H9 (cell line): ENCODE measurements around the gene PDE4C. TPM values are rescaled to one million over a fixed set of nuclear protein-coding genes. Genes with fewer than 3 reads are reported as not detected.

Experiments used
- DNase-seq: peaks from one replicate; pipeline ENCODE4 v3.0.0-alpha.2; 2017
- H2AFZ ChIP-seq: one replicate; pipeline ENCODE4 v1.6.1; 2013; ENCODE audit warnings: mild to moderate bottlenecking, low read length, control low read depth, moderate library complexity
- H2AK5ac ChIP-seq: 2 replicates; pipeline ENCODE4 v1.6.1; 2013; ENCODE audit warnings: low read length, control low read depth, mixed read lengths; ENCODE audit not compliant: insufficient read length
- H2BK120ac ChIP-seq: one replicate; pipeline ENCODE4 v1.6.1; 2013; ENCODE audit warnings: low read depth, mild to moderate bottlenecking, low read length, control low read depth, inconsistent platforms; ENCODE audit not compliant: poor library complexity, severe bottlenecking
- H2BK12ac ChIP-seq: 2 replicates; pipeline ENCODE4 v1.6.1; 2013; ENCODE audit warnings: low read length, control low read depth, mixed read lengths, low read depth; ENCODE audit not compliant: insufficient read length
- H2BK15ac ChIP-seq: 2 replicates; pipeline ENCODE4 v1.6.1; 2013; ENCODE audit warnings: low read depth, low read length, control low read depth
- H2BK20ac ChIP-seq: one replicate; pipeline ENCODE4 v1.6.1; 2013; ENCODE audit warnings: low read depth, mild to moderate bottlenecking, low read length, control low read depth, inconsistent platforms; ENCODE audit not compliant: poor library complexity, severe bottlenecking
- H2BK5ac ChIP-seq: 2 replicates; pipeline ENCODE4 v1.6.1; 2013; ENCODE audit warnings: low read length, control low read depth, mixed read lengths; ENCODE audit not compliant: insufficient read length
- H3K14ac ChIP-seq: 2 replicates; pipeline ENCODE4 v1.6.1; 2013; ENCODE audit warnings: low read length, control low read depth; ENCODE audit not compliant: insufficient read depth
- H3K18ac ChIP-seq: 2 replicates; pipeline ENCODE4 v1.6.1; 2013; ENCODE audit warnings: low read depth, mild to moderate bottlenecking, mixed read lengths, low read length, control low read depth; ENCODE audit not compliant: insufficient read length
- H3K23ac ChIP-seq: 2 replicates; pipeline ENCODE4 v1.6.1; 2013; ENCODE audit warnings: low read length, control low read depth, mixed read lengths, low read depth; ENCODE audit not compliant: insufficient read length
- H3K23me2 ChIP-seq: 2 replicates; pipeline ENCODE4 v1.6.1; 2013; ENCODE audit warnings: low read depth, mild to moderate bottlenecking, mixed read lengths, low read length, control low read depth; ENCODE audit not compliant: insufficient read length, poor library complexity, severe bottlenecking
- H3K27ac ChIP-seq: 2 replicates; pipeline ENCODE4 v1.5.1; 2013; ENCODE audit warnings: low read length, control low read depth, mixed read lengths, low read depth; ENCODE audit not compliant: insufficient read length
- H3K27me3 ChIP-seq: 2 replicates; pipeline ENCODE4 v1.6.1; 2013; ENCODE audit warnings: low read length, control low read depth, inconsistent platforms; ENCODE audit not compliant: insufficient read depth
- H3K4ac ChIP-seq: 2 replicates; pipeline ENCODE4 v1.6.1; 2013; ENCODE audit warnings: low read depth, mild to moderate bottlenecking, control low read depth, inconsistent platforms, low read length, moderate library complexity
- H3K4me1 ChIP-seq: 2 replicates; pipeline ENCODE4 v1.6.1; 2013; ENCODE audit warnings: low read length, control low read depth, inconsistent platforms; ENCODE audit not compliant: insufficient read depth
- H3K4me2 ChIP-seq: 2 replicates; pipeline ENCODE4 v1.6.1; 2013; ENCODE audit warnings: low read length, control low read depth, mixed read lengths; ENCODE audit not compliant: insufficient read length, insufficient read depth
- H3K56ac ChIP-seq: 2 replicates; pipeline ENCODE4 v1.6.1; 2013; ENCODE audit warnings: low read depth, mild to moderate bottlenecking, mixed read lengths, low read length, control low read depth; ENCODE audit not compliant: insufficient read length
- H3K79me1 ChIP-seq: 2 replicates; pipeline ENCODE4 v1.6.1; 2013; ENCODE audit warnings: low read depth, mild to moderate bottlenecking, moderate library complexity, low read length, control low read depth, inconsistent platforms; ENCODE audit not compliant: insufficient read depth, poor library complexity, severe bottlenecking
- H3K79me2 ChIP-seq: 2 replicates; pipeline ENCODE4 v1.6.1; 2013; ENCODE audit warnings: low read length, control low read depth, inconsistent platforms; ENCODE audit not compliant: insufficient read depth
- H3K9ac ChIP-seq: 2 replicates; pipeline ENCODE4 v1.6.1; 2013; ENCODE audit warnings: low read length, control low read depth, mixed read lengths; ENCODE audit not compliant: insufficient read length; ENCODE audit errors: extremely low read depth
- H3K9me3 ChIP-seq: one replicate; pipeline ENCODE4 v1.6.1; 2013; ENCODE audit warnings: low read depth, low read length, inconsistent platforms; ENCODE audit not compliant: control insufficient read depth
- H3T11ph ChIP-seq: one replicate; pipeline ENCODE4 v1.6.1; 2013; ENCODE audit warnings: mild to moderate bottlenecking, low read length, control low read depth, inconsistent platforms
- H4K20me1 ChIP-seq: one replicate; pipeline ENCODE4 v1.6.1; 2013; ENCODE audit not compliant: control insufficient read depth, insufficient read length, insufficient read depth
- H4K5ac ChIP-seq: 2 replicates; pipeline ENCODE4 v1.6.1; 2013; ENCODE audit warnings: low read depth, mild to moderate bottlenecking, mixed read lengths, low read length, control low read depth; ENCODE audit not compliant: insufficient read length
- H4K8ac ChIP-seq: replicated peaks from 2 replicates; pipeline ENCODE4 v1.6.1; 2013; ENCODE audit warnings: low read length, control low read depth, mixed read lengths, low read depth; ENCODE audit not compliant: insufficient read length
- H4K91ac ChIP-seq: 2 replicates; pipeline ENCODE4 v1.6.1; 2013; ENCODE audit warnings: low read depth, mild to moderate bottlenecking, moderate library complexity, mixed read lengths, low read length, control low read depth; ENCODE audit not compliant: insufficient read length
- H3K27ac Mint-ChIP-seq, 3 experiments: 2 replicates in 2 of 3; 3 replicates in 1 of 3; pipeline ENCODE4 v1.8.0; 2020 to 2021; ENCODE audit warnings: mixed read lengths in 3 of 3, mild to moderate bottlenecking in 1 of 3, moderate library complexity in 1 of 3
- H3K27me3 Mint-ChIP-seq: 2 replicates; pipeline ENCODE4 v1.8.0; 2021; ENCODE audit warnings: low read depth, mild to moderate bottlenecking, moderate library complexity, mixed read lengths
- H3K36me3 Mint-ChIP-seq, 3 experiments: 2 replicates in 2 of 3; 3 replicates in 1 of 3; pipeline ENCODE4 v1.8.0; 2020 to 2021; ENCODE audit warnings: low read depth in 3 of 3, mixed read lengths in 3 of 3; ENCODE audit not compliant: insufficient read depth in 1 of 3
- H3K4me1 Mint-ChIP-seq, 2 experiments: 2 replicates each; pipeline ENCODE4 v1.8.0; 2020; ENCODE audit warnings: mixed read lengths in 2 of 2
- H3K4me3 Mint-ChIP-seq, 2 experiments: 2 replicates in 1 of 2; 3 replicates in 1 of 2; pipeline ENCODE4 v1.8.0; 2020 to 2021; ENCODE audit warnings: mild to moderate bottlenecking in 2 of 2, mixed read lengths in 2 of 2, moderate library complexity in 1 of 2
- H3K9me3 Mint-ChIP-seq, 2 experiments: 2 replicates in 1 of 2; 3 replicates in 1 of 2; pipeline ENCODE4 v1.8.0; 2020; ENCODE audit warnings: mild to moderate bottlenecking in 2 of 2, mixed read lengths in 2 of 2, moderate library complexity in 1 of 2
- CTCF ChIP-seq: fragments of 200-600 bp; sonication (generic); conservative IDR thresholded peaks from 3 replicates; pipeline ENCODE4 v1.8.0; 2021; ENCODE audit warnings: antibody characterized with exemption, mild to moderate bottlenecking
- total RNA-seq: library from RNA; stranded (reverse); gene quantifications from 2 replicates; pipeline ENCODE4 v1.2.1, GENCODE V29; 2021

Gene PDE4C
- total RNA-seq, 1 experiment from 2014 or later, result 1.8 TPM

DNA sequence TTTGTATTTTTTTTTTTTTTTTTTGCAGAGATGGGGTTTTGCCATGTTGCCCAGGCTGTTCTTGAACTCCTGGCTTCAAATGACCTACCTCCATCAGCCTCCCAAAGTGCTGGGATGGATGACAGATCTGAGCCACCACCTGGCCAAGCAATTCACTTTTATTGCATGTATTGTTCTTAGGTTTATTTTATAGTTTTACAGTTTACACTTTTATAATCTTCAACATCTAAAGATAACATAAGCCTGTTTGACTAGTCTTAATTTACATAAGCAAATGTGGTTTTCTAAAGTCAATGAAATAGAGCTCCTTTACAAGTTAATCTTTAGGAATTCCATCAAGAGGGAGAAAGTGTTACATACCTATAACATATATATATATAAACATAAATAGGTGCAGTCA lies 42.7 kb downstream of the PDE4C start:
- no peak overlapping the region for H4K5ac ChIP-seq
- no peaks in the 10 kb centered on the region for H3K79me1 ChIP-seq
- no peak overlapping the region for H2AK5ac ChIP-seq
- H2AFZ ChIP-seq, result no peak overlapping the region
- no peak overlapping the region for H3K56ac ChIP-seq
- no peak overlapping the region for H4K8ac ChIP-seq
- no peak overlapping the region for H2BK12ac ChIP-seq
- no peaks in the 10 kb centered on the region; the same call in 1 of the 2 replicates for H3K27me3 Mint-ChIP-seq
- no peak overlapping the region for H2BK15ac ChIP-seq
- H3K4me1 ChIP-seq, result peaks cover 2% of the 10 kb centered on the region; the same call in 1 of the 2 replicates
- no peak overlapping the region for H3T11ph ChIP-seq
- H3K79me2 ChIP-seq, result no peaks in the 10 kb centered on the region
- H3K9me3 ChIP-seq, result no peaks in the 10 kb centered on the region
- no peak overlapping the region for H3K27ac ChIP-seq
- TF ChIP-seq CTCF, result no peak
- H3K27me3 ChIP-seq, result no peaks in the 10 kb centered on the region
- H3K14ac ChIP-seq, result no peak overlapping the region
- H3K23ac ChIP-seq, result no peak overlapping the region
- no peaks in the 10 kb centered on the region for H3K36me3 Mint-ChIP-seq
- H2BK120ac ChIP-seq, result no peak overlapping the region
- no peak overlapping the region for H3K9ac ChIP-seq
- no peak overlapping the region for H3K4me3 Mint-ChIP-seq
- H2BK20ac ChIP-seq, result no peak overlapping the region
- no peak overlapping the region for H3K4ac ChIP-seq
- no peaks in the 10 kb centered on the region for H3K9me3 Mint-ChIP-seq
- no peak overlapping the region for H4K91ac ChIP-seq
- H3K23me2 ChIP-seq, result no peaks in the 10 kb centered on the region
- no peak overlapping the region for H2BK5ac ChIP-seq
- no peak overlapping the region for H3K18ac ChIP-seq
- peaks cover 5 to 6% of the 10 kb centered on the region in 2 experiments; a peak in 3 of 4 replicates for H3K4me1 Mint-ChIP-seq
- H3K27ac Mint-ChIP-seq, result no peak overlapping the region
- H3K4me2 ChIP-seq, result no peak overlapping the region
- DNase-seq, result no peak
- no peaks in the 10 kb centered on the region for H4K20me1 ChIP-seq
